Fibroblast of pulmonary artery (primary cell): Measurements from ENCODE around the gene HERC2.
"Not testable (repeated sequence)": the region's sequence is repeated elsewhere in the genome, so short reads cannot be mapped to it uniquely, and the experiment has no call there.

Experiments
- DNase-seq: peaks from one replicate; pipeline ENCODE4 v3.0.0-alpha.2; 2010; ENCODE audit warnings: low read depth
- H3K4me3 ChIP-seq: replicated peaks from 2 replicates; pipeline ENCODE4 v1.5.1; 2011; ENCODE audit warnings: low read depth, mild to moderate bottlenecking, control low read depth, low read length, moderate library complexity
- TF ChIP-seq, protein P1 (sequence below): IDR thresholded peaks from 2 replicates; pipeline ENCODE4 v1.5.1; 2011; ENCODE audit warnings: mild to moderate bottlenecking, control low read depth, low read length, inconsistent platforms; ENCODE audit errors: missing control alignments

HERC2 gene

GRCh38 chr15:28289694-28290463 lies 32.1 kb downstream of the HERC2 start:
- no peak overlapping the region for H3K4me3 ChIP-seq
- TF ChIP-seq, protein P1, sequence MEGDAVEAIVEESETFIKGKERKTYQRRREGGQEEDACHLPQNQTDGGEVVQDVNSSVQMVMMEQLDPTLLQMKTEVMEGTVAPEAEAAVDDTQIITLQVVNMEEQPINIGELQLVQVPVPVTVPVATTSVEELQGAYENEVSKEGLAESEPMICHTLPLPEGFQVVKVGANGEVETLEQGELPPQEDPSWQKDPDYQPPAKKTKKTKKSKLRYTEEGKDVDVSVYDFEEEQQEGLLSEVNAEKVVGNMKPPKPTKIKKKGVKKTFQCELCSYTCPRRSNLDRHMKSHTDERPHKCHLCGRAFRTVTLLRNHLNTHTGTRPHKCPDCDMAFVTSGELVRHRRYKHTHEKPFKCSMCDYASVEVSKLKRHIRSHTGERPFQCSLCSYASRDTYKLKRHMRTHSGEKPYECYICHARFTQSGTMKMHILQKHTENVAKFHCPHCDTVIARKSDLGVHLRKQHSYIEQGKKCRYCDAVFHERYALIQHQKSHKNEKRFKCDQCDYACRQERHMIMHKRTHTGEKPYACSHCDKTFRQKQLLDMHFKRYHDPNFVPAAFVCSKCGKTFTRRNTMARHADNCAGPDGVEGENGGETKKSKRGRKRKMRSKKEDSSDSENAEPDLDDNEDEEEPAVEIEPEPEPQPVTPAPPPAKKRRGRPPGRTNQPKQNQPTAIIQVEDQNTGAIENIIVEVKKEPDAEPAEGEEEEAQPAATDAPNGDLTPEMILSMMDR: no peak
- DNase-seq: no peak

GRCh38 chr15:28288830-28289693 lies 32.9 kb downstream of the HERC2 start:
- DNase-seq, H3K4me3 ChIP-seq: not testable (repeated sequence)

- H3K4me3 ChIP-seq, DNase-seq: not testable (repeated sequence)
Measured at GRCh38 chr15:28286659-28287058, 35.3 kb downstream of the HERC2 start.

DNA sequence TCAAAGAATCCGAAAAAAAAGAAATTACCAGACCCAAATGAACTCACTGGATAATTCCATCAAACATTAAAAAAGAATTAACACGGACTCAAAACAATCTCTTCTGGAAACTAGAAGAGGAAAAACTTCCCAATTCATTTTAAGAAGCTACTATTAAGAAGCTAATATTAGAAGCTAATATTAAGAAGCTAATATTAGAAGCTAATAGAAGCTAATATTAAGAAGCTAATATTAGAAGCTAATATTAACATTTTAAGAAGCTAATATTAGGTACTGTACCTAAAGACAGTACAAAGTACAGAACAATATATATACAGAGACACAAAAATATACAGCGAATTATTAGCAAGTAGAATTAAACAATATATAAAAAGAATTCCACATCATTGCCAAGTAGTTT lies 35.9 kb downstream of the HERC2 start:
- TF ChIP-seq, protein P1: no peak
- no peak overlapping the region for H3K4me3 ChIP-seq
- no peak for DNase-seq

DNA sequence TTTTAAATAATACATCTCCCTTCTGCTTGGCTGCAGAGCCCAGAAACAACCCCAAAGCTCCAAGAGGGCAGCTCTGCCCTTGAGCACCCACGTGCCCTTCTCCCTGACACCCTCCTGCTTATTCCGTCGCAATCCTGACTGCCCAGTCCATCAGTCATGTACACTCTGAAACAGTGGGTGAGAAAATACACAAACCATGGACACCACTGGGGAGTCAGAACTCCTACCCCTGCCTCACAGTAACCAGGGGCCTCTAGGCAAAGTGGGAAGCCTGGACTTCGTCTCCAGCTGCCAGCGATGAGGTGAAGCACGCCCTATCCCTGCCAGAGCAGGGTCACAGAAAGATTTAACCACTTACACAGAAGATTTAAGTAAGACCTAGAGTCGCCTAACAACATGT lies 40.1 kb downstream of the HERC2 start:
- H3K4me3 ChIP-seq: no peak overlapping the region
- TF ChIP-seq, protein P1: no peak
- DNase-seq: no peak

GRCh38 chr15:28274635-28275034 lies 47.3 kb downstream of the HERC2 start:
- no peak overlapping the region for H3K4me3 ChIP-seq
- DNase-seq: no peak
- TF ChIP-seq, protein P1: no peak

GRCh38 chr15:28273873-28274610 lies 47.9 kb downstream of the HERC2 start:
- no peak overlapping the region for H3K4me3 ChIP-seq
- TF ChIP-seq, protein P1: no peak
- no peak for DNase-seq
